Measurements from ENCODE around the gene TMEM204.

The TMEM204 gene

DNA sequence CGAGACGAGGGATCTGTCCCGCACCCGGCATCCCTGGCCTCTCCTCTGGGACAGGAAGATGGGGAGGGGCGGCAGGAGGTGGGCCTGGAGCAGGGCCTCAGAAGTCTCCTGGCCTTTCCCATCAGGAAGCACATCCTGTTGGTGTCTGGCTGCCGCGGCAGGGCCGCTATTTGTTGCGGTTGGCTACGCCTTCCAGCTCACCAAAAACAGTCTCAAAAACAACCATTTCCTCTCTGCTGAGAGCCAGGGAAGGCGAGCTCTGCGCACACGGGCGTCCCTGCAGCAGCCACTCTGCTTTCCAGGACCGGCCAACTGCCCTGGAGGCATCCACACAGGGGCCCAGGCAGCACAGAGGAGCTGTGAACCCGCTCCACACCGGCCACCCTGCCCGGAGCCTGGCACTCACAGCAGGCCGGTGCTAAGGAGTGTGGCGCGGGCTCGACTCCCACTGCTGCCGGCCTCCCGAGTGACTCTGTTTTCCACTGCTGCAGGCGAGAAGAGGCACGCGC, at the start of gene TMEM204:
Gene TMEM204 (plus strand): TSS at position 224 of the 509 bp plus-strand sequence. CDS start 610 bp downstream, outside the sequence.
- peak within 1 kb of the TSS; percentile 36 for H3K4me3 ChIP-seq (ENCODE audit: low read depth, low read length)
- TF ChIP-seq, protein P1, sequence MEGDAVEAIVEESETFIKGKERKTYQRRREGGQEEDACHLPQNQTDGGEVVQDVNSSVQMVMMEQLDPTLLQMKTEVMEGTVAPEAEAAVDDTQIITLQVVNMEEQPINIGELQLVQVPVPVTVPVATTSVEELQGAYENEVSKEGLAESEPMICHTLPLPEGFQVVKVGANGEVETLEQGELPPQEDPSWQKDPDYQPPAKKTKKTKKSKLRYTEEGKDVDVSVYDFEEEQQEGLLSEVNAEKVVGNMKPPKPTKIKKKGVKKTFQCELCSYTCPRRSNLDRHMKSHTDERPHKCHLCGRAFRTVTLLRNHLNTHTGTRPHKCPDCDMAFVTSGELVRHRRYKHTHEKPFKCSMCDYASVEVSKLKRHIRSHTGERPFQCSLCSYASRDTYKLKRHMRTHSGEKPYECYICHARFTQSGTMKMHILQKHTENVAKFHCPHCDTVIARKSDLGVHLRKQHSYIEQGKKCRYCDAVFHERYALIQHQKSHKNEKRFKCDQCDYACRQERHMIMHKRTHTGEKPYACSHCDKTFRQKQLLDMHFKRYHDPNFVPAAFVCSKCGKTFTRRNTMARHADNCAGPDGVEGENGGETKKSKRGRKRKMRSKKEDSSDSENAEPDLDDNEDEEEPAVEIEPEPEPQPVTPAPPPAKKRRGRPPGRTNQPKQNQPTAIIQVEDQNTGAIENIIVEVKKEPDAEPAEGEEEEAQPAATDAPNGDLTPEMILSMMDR (IDR thresholded peaks at IDR 0.05; ENCODE audit: low read depth, low read length, missing control alignments) = no peak
- no peak for DNase-seq (ENCODE audit: low read depth)

DNA sequence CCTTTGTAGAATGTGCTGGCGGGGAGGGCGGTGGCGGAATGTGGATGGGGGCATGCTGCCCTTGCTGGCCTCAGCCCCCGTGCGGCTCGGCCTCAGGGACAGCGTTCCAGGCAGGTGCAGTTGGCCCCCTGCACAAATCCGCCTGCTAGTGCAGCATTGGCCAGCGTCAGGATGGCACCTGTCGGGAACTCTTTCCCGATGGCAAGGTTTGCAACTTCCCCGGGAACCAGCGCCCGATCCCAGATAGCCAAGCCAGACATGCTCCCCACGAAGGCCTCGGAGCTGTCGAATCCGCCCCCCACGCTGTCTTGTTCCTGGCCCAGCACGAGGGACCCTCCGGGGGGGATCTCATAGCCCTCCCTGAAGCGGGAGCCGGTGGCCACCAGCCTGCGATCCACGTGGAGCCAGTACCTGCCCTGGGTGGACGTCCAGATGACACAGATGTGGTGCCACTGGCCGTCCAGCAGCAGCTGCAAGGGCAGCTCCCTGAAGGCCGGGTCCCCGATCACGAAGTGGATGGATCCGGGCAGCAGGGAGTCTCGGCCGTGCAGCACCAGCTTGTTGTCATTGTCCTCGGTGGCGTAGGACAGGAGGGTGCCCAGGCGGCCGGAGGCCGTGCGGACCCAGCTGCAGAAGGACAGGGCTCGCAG, 47.5 kb upstream of the TMEM204 start:
- DNase-seq (ENCODE audit: low read depth) = no peak
- TF ChIP-seq, protein P1 (IDR thresholded peaks at IDR 0.05; ENCODE audit: low read depth, low read length, missing control alignments) = no peak
- H3K4me3 ChIP-seq (ENCODE audit: low read depth, low read length) = no peak overlapping the region

DNA sequence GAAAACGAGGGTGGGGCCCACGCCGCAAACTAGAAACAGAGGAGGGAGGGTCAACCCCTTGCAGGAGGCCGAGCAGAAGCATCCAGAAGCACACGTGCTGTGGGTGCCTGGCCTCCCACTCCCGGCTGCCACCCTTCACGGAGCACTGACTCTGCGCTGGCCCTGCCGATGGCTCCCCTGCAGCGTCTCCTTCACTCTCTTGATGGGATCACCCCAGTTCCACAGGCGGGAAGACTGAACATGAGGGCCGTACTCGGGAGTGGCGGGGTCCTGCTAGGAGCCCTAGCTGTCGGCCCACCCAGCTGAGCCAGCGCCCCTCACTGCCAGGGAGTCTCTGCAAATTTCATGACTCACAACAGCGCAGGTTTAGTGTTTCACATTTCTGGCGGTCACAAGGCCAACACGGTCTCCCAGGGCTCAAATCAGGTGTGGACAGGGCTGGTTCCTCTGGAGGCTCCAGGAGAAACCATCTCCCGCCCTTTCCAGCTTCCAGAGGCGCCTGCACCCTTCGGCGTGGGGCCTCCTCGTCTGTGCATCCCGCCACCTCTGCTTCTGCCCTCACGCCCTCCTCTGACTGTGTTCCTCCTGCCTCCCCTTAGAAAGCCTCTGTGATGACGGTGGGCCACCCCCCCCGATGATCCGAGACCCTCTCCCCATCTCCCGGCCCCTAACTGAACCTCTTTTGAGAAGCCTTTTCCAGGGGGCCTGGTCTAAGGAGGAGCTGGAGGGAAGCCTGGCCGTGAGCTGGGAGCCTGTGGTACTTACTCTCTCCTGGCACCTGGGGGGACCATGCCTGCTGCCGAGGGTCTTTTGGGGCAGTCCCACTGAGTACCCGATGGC, 46.7 kb upstream of the TMEM204 start:
- TF ChIP-seq, protein P1 (IDR thresholded peaks at IDR 0.05; ENCODE audit: low read depth, low read length, missing control alignments) = no peak
- no peak overlapping the region for H3K4me3 ChIP-seq (ENCODE audit: low read depth, low read length)
- DNase-seq (ENCODE audit: low read depth) = no peak

DNA sequence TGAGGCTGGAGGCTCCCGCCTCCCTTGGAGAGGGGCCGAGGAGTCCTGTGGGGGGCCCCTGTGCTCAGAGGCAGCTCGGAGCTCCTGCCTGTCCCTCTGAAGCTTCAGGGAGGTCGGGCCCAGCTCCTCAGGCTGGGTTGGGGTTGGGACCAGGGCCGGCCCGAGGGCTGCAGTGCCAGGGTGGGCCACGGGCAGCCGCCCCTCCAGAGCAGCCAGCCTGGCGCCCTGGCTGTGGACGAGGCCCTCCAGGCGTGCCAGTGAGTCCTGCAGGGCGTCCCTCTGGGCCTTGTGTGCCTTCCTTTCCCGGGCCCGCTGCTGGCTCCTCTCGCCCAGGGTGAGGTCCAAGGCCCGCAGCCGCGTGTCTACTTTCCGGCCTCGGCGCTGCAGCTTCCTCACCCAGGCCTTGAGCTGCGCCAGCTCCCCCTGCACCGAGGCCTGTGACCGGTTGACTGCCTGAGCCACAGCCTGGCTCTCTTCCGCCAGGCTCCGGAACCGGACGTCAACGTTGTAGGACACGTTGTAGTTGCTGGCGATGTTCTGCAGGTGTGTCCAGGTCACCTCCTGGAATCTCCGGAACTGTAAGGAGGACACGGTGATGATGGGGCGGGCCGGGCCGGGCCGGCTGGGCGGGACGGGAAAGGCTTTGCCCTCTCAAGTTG, 45.9 kb upstream of the TMEM204 start:
- no peak for DNase-seq (ENCODE audit: low read depth)
- H3K4me3 ChIP-seq (ENCODE audit: low read depth, low read length) = no peak overlapping the region
- TF ChIP-seq, protein P1 (IDR thresholded peaks at IDR 0.05; ENCODE audit: low read depth, low read length, missing control alignments) = no peak

DNA sequence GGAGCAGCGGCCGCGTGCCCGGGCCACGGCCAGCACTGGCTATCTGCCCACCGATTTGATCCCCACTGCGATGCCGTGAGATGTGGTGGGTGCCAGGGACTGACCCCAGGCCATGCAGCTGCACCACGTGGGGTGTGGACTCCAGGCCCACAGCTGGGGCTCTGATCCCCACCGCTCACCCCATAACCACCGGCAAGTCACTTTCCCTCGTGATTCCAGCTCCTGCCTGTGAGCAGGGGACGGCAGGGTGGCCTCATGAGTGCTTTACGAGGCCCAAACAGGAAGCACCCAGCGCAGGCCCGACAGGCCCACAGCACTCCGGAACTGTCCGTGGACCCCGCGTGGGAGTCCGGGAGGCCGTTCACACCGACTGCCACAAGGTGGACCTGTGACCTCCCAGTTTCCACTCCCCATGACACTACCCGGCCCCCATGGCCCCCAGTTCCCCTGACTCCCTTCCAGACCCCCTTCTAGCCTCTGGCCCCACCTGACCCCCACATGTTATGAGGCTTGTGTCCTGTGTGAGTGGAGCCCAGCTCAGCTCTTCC, 45.3 kb upstream of the TMEM204 start:
- DNase-seq (ENCODE audit: low read depth) = no peak
- TF ChIP-seq, protein P1 (IDR thresholded peaks at IDR 0.05; ENCODE audit: low read depth, low read length, missing control alignments) = no peak
- H3K4me3 ChIP-seq (ENCODE audit: low read depth, low read length) = no peak overlapping the region

DNA sequence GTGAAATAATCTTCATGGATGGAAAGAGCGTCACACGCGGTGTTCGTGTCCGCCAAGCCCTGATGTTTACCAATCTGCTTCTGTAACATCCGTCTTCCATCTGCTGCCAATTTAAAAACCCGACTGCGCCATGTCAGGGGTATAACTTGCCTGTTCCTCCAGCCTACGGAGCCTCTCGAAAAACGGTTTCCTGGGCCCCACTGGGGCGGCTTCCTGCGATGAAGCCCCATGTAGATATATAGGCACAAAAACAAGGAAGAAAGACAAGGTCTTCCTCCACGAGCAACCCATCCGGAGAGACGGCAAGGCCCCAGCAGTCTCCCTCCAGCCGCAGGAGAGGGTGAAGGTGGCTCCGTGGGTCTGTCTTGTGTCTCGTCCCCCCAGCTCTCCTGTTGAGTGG, 44.8 kb upstream of the TMEM204 start, which contains the start of gene PTX4:
Gene PTX4 (minus strand): TSS at position 326 of the 400 bp plus-strand sequence. CDS start 35 bp downstream, at position 291.
- no peak within 1 kb of the TSS for H3K4me3 ChIP-seq (ENCODE audit: low read depth, low read length)
- TF ChIP-seq, protein P1 (IDR thresholded peaks at IDR 0.05; ENCODE audit: low read depth, low read length, missing control alignments) = no peak
- no peak for DNase-seq (ENCODE audit: low read depth)
